ENCODE results near the gene MEIS3. TPM values are rescaled to one million over a fixed set of nuclear protein-coding genes. Genes with fewer than 3 reads are reported as not detected.

The MEIS3 gene
- total and polyA plus RNA-seq, 9 donors: 7.2 to 30.6 (median 18.6) TPM

DNA sequence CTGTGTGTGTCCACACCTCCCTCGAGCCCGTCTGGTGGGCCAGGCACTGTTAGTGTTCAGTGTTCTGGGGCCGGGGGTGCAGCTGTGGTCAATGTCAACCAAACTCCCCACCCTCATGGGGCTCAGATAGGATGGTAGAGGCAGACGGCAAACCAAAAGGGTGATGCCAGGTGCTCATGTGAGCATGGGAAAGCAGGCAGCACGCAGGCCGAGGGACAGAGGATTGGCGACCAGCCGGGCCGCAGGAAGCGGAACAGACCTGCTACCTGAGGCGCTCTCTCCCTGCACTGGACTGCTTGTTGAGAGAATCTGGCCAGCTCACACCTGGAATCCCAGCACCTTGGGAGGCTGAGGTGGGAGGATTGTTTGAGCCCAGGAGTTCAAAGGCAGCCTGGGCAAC is 41.1 kb downstream of the MEIS3 start:
- H3K27me3 ChIP-seq: no peaks in the 10 kb centered on the region
- H3K4me1 ChIP-seq (ENCODE audit: insufficient read depth): no peaks in the 10 kb centered on the region
- no peak for DNase-seq
- no peak overlapping the region for H3K4me3 ChIP-seq
- WGBS, 3 donors: 89 to 91% (median 90%) methylated on average over 11 of the region's 11 CpGs
- no peak overlapping the region for H3K27ac ChIP-seq
- peaks cover 7% of the 10 kb centered on the region for H3K36me3 ChIP-seq
- intact Hi-C loops (cut with DNase I): no loop called here
- H3K9me3 ChIP-seq: no peaks in the 10 kb centered on the region
- TF ChIP-seq, protein P1, sequence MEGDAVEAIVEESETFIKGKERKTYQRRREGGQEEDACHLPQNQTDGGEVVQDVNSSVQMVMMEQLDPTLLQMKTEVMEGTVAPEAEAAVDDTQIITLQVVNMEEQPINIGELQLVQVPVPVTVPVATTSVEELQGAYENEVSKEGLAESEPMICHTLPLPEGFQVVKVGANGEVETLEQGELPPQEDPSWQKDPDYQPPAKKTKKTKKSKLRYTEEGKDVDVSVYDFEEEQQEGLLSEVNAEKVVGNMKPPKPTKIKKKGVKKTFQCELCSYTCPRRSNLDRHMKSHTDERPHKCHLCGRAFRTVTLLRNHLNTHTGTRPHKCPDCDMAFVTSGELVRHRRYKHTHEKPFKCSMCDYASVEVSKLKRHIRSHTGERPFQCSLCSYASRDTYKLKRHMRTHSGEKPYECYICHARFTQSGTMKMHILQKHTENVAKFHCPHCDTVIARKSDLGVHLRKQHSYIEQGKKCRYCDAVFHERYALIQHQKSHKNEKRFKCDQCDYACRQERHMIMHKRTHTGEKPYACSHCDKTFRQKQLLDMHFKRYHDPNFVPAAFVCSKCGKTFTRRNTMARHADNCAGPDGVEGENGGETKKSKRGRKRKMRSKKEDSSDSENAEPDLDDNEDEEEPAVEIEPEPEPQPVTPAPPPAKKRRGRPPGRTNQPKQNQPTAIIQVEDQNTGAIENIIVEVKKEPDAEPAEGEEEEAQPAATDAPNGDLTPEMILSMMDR (IDR thresholded peaks at IDR 0.05): no peak
- no peak for TF ChIP-seq POLR2A (IDR thresholded peaks at IDR 0.05)
- no peak for TF ChIP-seq EP300 (IDR thresholded peaks at IDR 0.05)

DNA sequence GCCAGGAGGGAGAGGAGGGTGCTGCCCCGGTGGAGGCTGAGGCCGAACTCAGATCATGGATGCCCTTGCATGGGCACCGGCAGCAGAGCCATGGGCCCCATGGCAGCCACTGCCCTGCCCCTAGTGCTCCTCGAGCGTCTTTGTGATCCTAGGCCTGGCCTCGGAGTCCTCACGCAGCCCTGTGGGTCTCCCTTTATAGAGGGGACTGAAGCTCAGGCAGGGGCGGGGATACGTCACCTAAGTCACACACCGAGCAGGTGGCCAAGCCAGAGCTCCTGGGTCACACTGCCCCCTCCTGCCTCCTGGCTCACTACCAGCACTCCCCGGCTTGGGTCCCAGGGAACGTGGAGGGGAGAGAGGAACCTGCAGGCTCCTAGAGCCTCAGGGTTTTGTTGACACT is 41.5 kb downstream of the MEIS3 start:
- Histone ChIP-seq H3K27me3 (no peaks in the 10 kb centered on the region), H3K4me3 (no peak overlapping the region), H3K4me1 (ENCODE audit: insufficient read depth) (no peaks in the 10 kb centered on the region), H3K9me3 (no peaks in the 10 kb centered on the region), H3K27ac (no peak overlapping the region), H3K36me3 (peaks cover 7% of the 10 kb centered on the region)
- intact Hi-C loops (cut with DNase I): no loop called here
- TF ChIP-seq POLR2A (IDR thresholded peaks at IDR 0.05) (no peak), EP300 (IDR thresholded peaks at IDR 0.05) (no peak)
- TF ChIP-seq, protein P1 (IDR thresholded peaks at IDR 0.05): no peak
- no peak for DNase-seq
- 74 to 78% (median 77%) methylated on average over 12 of the region's 12 CpGs for WGBS, 3 donors

DNA sequence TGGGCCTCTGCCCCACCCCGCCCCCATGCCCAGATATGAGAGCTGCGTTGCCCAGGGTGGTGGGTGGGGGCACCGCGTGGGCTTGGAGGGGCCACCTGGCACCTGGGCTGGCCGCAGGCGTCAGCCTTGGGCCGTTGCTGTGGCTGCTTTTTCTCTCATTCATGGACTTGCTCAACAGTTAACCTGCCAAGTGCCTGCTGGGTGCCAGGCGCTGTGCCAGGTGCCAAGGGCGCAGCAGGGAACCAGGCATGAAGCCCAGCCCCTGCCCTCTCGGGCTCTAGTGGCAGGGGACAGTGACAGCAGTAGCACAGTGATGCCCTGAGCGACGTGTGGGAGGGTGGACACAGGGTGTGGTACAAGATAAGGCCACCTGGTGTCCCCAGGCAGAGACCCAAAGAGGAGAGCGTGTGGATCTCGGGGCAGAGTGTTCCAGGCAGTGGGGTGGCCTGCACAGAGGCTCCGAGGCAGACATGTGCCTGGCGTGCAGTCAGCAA is 42.1 kb downstream of the MEIS3 start:
- Histone ChIP-seq H3K9me3 (no peaks in the 10 kb centered on the region), H3K27me3 (no peaks in the 10 kb centered on the region), H3K36me3 (peaks cover 7% of the 10 kb centered on the region), H3K4me1 (ENCODE audit: insufficient read depth) (no peaks in the 10 kb centered on the region), H3K27ac (no peak overlapping the region), H3K4me3 (no peak overlapping the region)
- TF ChIP-seq EP300 (IDR thresholded peaks at IDR 0.05): no peak
- TF ChIP-seq POLR2A (IDR thresholded peaks at IDR 0.05): no peak
- TF ChIP-seq, protein P1 (IDR thresholded peaks at IDR 0.05): no peak
- no peak for DNase-seq
- intact Hi-C loops (cut with DNase I): no loop called here
- 66 to 81% (median 70%) methylated on average over 16 of the region's 16 CpGs for WGBS, 3 donors

DNA sequence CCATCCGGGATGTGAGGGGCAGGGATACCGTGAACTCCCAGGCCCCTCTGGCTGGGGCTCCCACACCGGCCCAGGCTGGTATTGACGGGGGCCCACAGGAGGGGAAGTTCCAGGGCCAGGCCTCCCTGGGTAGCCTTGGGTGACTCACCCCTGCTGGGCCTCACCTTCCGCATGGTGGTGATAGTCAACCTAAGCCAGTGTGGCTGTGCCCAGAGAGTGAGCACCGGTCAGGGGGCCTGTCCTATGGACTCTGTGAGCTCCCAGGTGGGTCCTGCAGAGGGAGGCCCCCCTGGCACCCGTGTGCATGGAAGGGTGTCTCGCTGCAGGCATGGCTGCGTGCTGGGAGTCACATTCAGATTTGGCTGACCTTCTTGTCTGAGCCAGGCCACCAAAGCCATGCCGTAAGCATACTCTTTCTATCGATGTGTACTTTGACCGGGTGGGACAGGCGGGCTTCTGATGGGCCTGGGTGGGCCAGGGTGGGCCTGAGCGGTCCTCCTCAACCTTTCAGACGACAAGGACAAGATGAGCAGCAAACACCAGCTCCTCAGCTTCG is 42.7 kb downstream of the MEIS3 start:
- Histone ChIP-seq H3K27ac (no peak overlapping the region), H3K36me3 (peaks cover 7% of the 10 kb centered on the region), H3K27me3 (no peaks in the 10 kb centered on the region), H3K9me3 (no peaks in the 10 kb centered on the region), H3K4me1 (ENCODE audit: insufficient read depth) (no peaks in the 10 kb centered on the region), H3K4me3 (no peak overlapping the region)
- DNase-seq: no peak
- TF ChIP-seq POLR2A (IDR thresholded peaks at IDR 0.05) (no peak), EP300 (IDR thresholded peaks at IDR 0.05) (no peak)
- TF ChIP-seq, protein P1 (IDR thresholded peaks at IDR 0.05): no peak
- 82 to 89% (median 86%) methylated on average over 15 to 16 of the region's 16 CpGs for WGBS, 3 donors
- intact Hi-C loops (cut with DNase I): no loop called here

Data from ovary (tissue), 9 donors.